ENCODE measurements around the gene SORD.
"Not testable (repeated sequence)": the region's sequence is repeated elsewhere in the genome, so short reads cannot be mapped to it uniquely, and the experiment has no call there.

Gene SORD

GRCh38 chr15:45093013-45093412 is 70.0 kb downstream of the SORD start:
- no peak for FAIRE-seq

GRCh38 chr15:45093622-45094357 is 70.8 kb downstream of the SORD start:
- DNase-seq (ENCODE audit: insufficient read length, low spot score) = no peak
- no peak for FAIRE-seq

More at GRCh38 chr15:45093013-45093412, 70.0 kb downstream of the SORD start:
- no peak for DNase-seq (ENCODE audit: insufficient read length, low spot score)

GRCh38 chr15:45094358-45094730 is 71.3 kb downstream of the SORD start:
- no peak for DNase-seq (ENCODE audit: insufficient read length, low spot score)
- FAIRE-seq = no peak

GRCh38 chr15:45095661-45096060 is 72.7 kb downstream of the SORD start:
- FAIRE-seq = no peak
- no peak for DNase-seq (ENCODE audit: insufficient read length, low spot score)

- DNase-seq (ENCODE audit: insufficient read length, low spot score) (no peak), FAIRE-seq (no peak)
Observed at GRCh38 chr15:45097466-45097865, 74.5 kb downstream of the SORD start.

GRCh38 chr15:45099549-45100165 is 76.7 kb downstream of the SORD start:
- DNase-seq (ENCODE audit: insufficient read length, low spot score) = no peak

GRCh38 chr15:45100884-45101625 is 78.1 kb downstream of the SORD start:
- DNase-seq (ENCODE audit: insufficient read length, low spot score) (no peak), FAIRE-seq (no peak)

More at GRCh38 chr15:45099549-45100165, 76.7 kb downstream of the SORD start:
- no peak for FAIRE-seq

GRCh38 chr15:45101749-45102148 is 78.8 kb downstream of the SORD start:
- DNase-seq (ENCODE audit: insufficient read length, low spot score) (no peak), FAIRE-seq (no peak)

- FAIRE-seq (no peak), DNase-seq (ENCODE audit: insufficient read length, low spot score) (no peak)
Observed at GRCh38 chr15:45102226-45102625, 79.2 kb downstream of the SORD start.

GRCh38 chr15:45104170-45104569 is 81.2 kb downstream of the SORD start:
- FAIRE-seq = not testable (repeated sequence)

GRCh38 chr15:45105586-45105985 is 82.6 kb downstream of the SORD start:
- DNase-seq (ENCODE audit: insufficient read length, low spot score) (no peak), FAIRE-seq (no peak)

More at GRCh38 chr15:45104170-45104569, 81.2 kb downstream of the SORD start:
- DNase-seq (ENCODE audit: insufficient read length, low spot score) = not testable (repeated sequence)

GRCh38 chr15:45106002-45106790 is 83.2 kb downstream of the SORD start:
- FAIRE-seq = no peak
- no peak for DNase-seq (ENCODE audit: insufficient read length, low spot score)

GRCh38 chr15:45107941-45108630 is 85.1 kb downstream of the SORD start:
- FAIRE-seq (no peak), DNase-seq (ENCODE audit: insufficient read length, low spot score) (no peak)

- DNase-seq (ENCODE audit: insufficient read length, low spot score) (no peak), FAIRE-seq (no peak)
Observed at GRCh38 chr15:45110256-45110820, 87.3 kb downstream of the SORD start.

- DNase-seq (ENCODE audit: insufficient read length, low spot score) (no peak), FAIRE-seq (no peak)
Observed at GRCh38 chr15:45111390-45112142, 88.6 kb downstream of the SORD start.

GRCh38 chr15:45112143-45112590 is 89.2 kb downstream of the SORD start:
- no peak for FAIRE-seq
- no peak for DNase-seq (ENCODE audit: insufficient read length, low spot score)

GRCh38 chr15:45112591-45113379 is 89.8 kb downstream of the SORD start:
- FAIRE-seq (no peak), DNase-seq (ENCODE audit: insufficient read length, low spot score) (no peak)

GRCh38 chr15:45113380-45113990 is 90.5 kb downstream of the SORD start:
- DNase-seq (ENCODE audit: insufficient read length, low spot score) (no peak), FAIRE-seq (no peak)
